CMK (cell line): Measurements from ENCODE around the gene SCEL.
"Not testable (repeated sequence)": the region's sequence is repeated elsewhere in the genome, so short reads cannot be mapped to it uniquely, and the experiment has no call there.

Source experiments
- DNase-seq: peaks from one replicate; pipeline ENCODE4 v3.0.0-alpha.2; 2010; ENCODE audit warnings: low read depth

The SCEL gene

DNA sequence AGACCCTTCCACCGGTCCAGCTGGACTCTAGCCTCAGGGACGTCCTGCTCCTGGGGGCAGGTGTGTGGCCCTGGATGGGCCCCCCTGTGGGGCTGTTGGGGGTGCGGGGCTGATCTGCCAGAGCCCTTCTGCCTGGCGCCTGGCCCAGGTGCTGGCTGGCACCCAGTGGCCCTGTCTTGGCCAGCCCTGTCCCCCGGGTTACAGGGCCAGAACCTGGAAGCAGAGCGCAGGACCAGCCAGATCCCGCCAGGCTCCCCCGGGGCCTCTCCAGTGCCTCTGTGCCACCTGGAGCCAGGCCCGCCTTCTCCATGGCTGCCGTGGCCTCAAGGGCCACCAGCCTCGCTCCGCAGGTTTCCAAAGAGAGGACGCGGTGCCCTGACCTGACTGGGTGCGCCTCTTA lies 127.3 kb downstream of the SCEL start:
- DNase-seq, result not testable (repeated sequence)

DNA sequence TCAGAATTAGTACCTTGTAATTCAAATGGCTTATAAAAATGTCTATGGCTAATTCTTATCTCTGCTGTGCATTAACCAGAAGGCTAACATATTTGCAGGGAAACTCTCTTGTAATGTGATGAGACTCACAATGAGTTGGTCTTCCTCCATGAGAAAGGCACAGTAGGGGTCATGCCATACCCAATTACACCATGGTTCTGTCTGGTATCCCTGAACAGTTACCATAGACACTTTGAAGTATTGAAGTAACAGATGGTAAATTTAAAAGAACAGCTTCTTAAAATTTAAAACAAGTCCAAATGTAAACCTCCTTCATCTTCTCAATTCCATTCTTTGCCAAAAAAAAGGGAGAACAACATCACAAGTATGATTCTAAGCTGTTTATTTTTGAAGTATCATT lies 139.3 kb downstream of the SCEL start:
- DNase-seq, result no peak

DNA sequence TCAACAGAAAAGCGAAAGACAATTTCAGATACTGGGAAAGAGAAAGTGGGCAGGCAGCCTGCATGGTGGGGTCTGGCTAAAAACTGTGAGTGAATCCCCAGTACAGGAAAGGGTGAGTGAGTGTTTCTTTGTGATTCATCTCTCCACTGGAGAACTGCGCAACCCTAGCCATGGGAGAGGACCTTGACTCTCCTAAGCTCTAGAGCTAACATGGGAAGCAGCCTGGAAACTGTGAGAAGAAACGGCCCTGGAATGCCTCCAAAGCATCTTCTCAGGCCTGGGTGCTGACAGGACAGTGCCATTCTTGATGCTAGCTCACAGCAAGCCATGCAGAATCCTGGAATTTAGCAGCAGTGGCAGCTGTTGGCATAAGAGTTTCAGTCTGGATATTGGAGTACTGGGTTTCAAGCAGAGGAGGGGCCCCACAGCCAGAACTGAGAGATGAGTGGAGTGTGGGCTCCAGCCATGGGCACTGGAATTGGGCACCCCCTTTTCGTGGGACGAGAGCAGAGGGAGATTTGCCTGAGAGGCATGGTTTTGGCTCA lies 143.3 kb downstream of the SCEL start:
- no peak for DNase-seq

DNA sequence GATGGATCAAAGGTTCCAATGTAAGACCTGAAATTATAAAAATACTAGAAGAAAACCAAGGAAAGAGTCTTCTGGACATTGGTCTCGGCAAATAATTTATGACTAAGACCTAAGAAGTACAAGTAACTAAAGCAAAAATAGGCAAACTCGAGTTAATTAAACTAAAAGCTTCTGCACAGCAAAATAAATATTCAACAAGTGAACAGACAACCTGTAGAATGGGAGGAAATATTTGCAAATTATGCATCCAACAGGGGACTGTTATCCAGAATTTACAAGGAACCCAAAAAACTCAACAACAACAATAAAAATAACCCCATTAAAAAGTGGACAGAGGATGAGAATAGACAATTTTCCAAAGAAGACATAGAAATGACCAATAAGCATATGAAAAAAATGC lies 152.3 kb downstream of the SCEL start:
- DNase-seq, result no peak

DNA sequence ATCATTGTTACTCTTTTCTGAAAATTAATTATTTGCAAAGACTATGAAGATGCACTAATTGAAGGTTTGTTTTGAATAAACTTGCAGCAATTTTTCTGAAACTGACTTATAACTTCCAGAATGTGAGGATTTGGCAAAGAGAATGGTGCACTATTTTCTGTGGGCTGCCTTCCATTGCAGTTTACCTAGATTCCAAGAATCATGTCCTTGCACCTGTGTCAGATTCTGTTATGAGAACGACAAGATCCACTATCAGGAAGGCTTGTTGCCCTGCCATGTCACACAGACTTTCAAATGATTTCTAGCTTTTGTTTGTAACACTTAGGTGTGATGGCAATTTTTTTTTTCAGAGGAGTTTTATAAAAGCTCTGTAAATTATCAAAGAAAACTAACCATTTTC lies 156.4 kb downstream of the SCEL start:
- DNase-seq, result no peak

DNA sequence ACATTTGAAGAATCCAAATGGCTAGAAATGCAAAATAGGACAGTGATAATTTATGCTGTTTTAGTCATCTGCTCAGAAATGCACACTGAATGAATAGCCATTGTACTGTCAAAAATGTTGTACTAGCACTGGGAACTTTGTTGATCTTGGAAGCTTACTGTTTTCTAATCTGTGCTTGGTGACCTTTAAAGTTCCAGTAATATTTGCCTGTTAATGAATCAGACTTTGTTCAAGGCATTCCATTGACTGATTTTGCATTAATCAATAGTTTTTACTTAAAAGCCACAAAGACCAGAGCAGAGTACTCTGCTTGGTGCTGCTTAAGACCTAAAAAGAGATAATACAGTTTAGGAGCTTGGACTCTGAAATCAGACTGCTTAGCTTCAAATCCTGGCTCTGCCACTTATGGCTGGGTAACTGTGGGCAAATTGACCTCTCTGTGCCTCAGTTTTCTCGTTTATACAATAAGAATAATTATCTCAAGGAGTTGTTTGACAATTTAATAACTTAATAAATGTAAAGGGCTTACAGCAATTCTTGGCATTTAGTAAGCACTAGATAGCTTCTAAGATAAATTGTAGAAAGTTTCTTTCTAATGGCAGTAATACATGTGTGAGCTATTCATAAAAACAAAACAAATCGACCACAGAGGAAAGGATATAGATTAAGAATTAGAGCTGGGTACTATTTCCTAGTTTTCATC lies 157.4 kb downstream of the SCEL start:
- no peak for DNase-seq

DNA sequence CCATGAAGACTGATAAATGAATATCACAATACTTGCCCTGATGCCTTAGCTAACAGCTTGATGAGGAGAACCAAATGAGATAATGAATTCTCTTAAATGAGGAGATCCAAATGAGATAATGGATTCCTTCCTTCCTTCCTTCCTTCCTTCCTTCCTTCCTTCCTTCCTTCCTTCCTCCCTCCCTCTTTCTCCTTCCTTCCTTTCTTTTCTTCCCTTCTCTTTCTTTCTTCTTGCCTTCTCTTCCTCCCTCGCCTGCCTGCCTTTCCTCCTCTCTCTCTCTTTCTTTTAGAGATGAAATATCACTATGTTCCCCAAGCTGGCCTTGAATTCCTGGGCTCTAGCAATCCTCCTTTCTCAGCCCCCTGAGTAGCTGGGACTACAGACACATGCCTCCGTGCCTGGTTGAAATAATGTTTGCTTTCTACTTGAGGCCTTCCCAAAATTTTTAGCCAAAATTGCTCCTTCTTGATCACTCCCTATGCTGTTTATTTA lies 158.0 kb downstream of the SCEL start:
- DNase-seq, result no peak
